Hematopoietic multipotent progenitor cell treated with erythropoietin and hydrocortisone succinate and interleukin-3 and kit ligand, for 6 days (in vitro differentiated cells): Measurements from ENCODE around the gene TOB1.
A peak's percentile ranks its signal among the peaks of the same experiment; 100 is the strongest.

ENCODE experiments used
- DNase-seq: peaks from one replicate; pipeline ENCODE4 v3.0.0-alpha.2; 2015

Gene TOB1

GRCh38 chr17:50844117-50844700 is 21.9 kb downstream of the TOB1 start:
- DNase-seq = no peak

- DNase-seq = no peak
Measured at GRCh38 chr17:50843150-50843905, 22.8 kb downstream of the TOB1 start.

GRCh38 chr17:50842506-50843149 is 23.5 kb downstream of the TOB1 start:
- DNase-seq = no peak

- peak; percentile 83 for DNase-seq
Measured at GRCh38 chr17:50841949-50842354, 24.2 kb downstream of the TOB1 start.

GRCh38 chr17:50841277-50841948 is 24.7 kb downstream of the TOB1 start:
- DNase-seq = no peak

GRCh38 chr17:50840311-50840851 is 25.8 kb downstream of the TOB1 start:
- DNase-seq = no peak

- no peak for DNase-seq
Measured at GRCh38 chr17:50839591-50840310, 26.4 kb downstream of the TOB1 start.

- DNase-seq = no peak
Measured at GRCh38 chr17:50837980-50838954, 27.9 kb downstream of the TOB1 start.

- no peak for DNase-seq
Measured at GRCh38 chr17:50837286-50837979, 28.7 kb downstream of the TOB1 start.

GRCh38 chr17:50836826-50837225 is 29.3 kb downstream of the TOB1 start:
- no peak for DNase-seq

GRCh38 chr17:50835301-50836234 is 30.6 kb downstream of the TOB1 start, which contains the start of gene WFIKKN2:
Gene WFIKKN2 (plus strand): TSS chr17:50835586. CDS start chr17:50835938, 352 bp downstream.
- DNase-seq = peak; percentile 42

GRCh38 chr17:50834429-50835300 is 31.5 kb downstream of the TOB1 start:
- no peak for DNase-seq

GRCh38 chr17:50833510-50834428 is 32.4 kb downstream of the TOB1 start:
- DNase-seq = no peak

GRCh38 chr17:50832864-50833381 is 33.2 kb downstream of the TOB1 start:
- DNase-seq = no peak

GRCh38 chr17:50832267-50832863 is 33.8 kb downstream of the TOB1 start:
- no peak for DNase-seq

- DNase-seq = peak; percentile 68
Measured at GRCh38 chr17:50831471-50831928, 34.7 kb downstream of the TOB1 start.
